ENCODE results near the gene PGF. TPM values are rescaled to one million over a fixed set of nuclear protein-coding genes. Genes with fewer than 3 reads are reported as not detected.

PGF gene
- total and polyA plus RNA-seq, 2 of the 13 experiments (the other 11 are each of a cell fraction or from before 2014, with no cell fraction given), result 10.7 to 27.5 TPM

DNA sequence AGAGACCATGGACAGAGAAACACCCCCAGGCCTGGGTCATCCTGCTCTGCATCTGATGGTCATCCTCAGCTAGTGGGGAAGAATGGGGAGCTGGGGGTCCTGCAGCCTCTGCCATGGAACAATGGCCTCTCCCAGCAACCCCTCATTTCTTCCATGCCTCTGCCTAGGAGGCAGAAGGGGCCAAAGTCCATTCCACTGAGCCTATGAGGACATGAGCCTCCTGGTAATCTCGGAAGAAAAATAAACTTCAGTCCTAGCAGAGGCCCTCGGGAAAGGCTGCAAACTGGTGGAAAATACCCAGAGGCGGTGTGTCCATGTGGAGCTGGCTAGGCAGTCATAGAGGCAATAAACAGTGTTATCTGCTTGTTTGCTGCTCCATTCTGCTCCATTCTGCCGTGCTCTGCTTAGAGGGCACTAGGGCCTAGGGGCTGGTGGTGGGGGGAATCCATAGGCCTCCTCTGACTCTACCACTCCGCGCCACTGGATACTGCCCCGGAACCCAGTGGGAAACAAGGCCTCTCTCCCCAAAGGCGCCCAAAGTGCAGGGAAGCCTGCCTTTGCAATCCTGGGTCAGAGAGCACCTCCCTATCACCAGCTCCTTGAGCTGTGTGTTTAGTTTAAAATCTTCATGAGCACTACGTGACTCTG, 4.5 kb downstream of the PGF start (continued):
- TF ChIP-seq, protein P1, sequence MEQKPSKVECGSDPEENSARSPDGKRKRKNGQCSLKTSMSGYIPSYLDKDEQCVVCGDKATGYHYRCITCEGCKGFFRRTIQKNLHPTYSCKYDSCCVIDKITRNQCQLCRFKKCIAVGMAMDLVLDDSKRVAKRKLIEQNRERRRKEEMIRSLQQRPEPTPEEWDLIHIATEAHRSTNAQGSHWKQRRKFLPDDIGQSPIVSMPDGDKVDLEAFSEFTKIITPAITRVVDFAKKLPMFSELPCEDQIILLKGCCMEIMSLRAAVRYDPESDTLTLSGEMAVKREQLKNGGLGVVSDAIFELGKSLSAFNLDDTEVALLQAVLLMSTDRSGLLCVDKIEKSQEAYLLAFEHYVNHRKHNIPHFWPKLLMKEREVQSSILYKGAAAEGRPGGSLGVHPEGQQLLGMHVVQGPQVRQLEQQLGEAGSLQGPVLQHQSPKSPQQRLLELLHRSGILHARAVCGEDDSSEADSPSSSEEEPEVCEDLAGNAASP (CRISPR knock-in tag; IDR thresholded peaks at IDR 0.05; ENCODE audit: borderline replicate concordance), result no peak; the same call in 1 of the 2 replicates
- TF ChIP-seq ZKSCAN1 (IDR thresholded peaks at IDR 0.05; ENCODE audit: low read length) (no peak), ZFP37 (CRISPR knock-in tag; IDR thresholded peaks at IDR 0.05; ENCODE audit: borderline replicate concordance) (0 out of 2 replicates have a peak, but pooled peaks have one; percentile 56), ZMYM3 (CRISPR knock-in tag; IDR thresholded peaks at IDR 0.05) (peak; percentile 60; the same call in 1 of the 2 replicates), REPIN1 (CRISPR knock-in tag; IDR thresholded peaks at IDR 0.05; ENCODE audit: borderline replicate concordance, low read depth) (0 out of 2 replicates have a peak, but pooled peaks have one; percentile 25), ZMYM2 (CRISPR knock-in tag; IDR thresholded peaks at IDR 0.05) (no peak), IRF2 (CRISPR knock-in tag; IDR thresholded peaks at IDR 0.05) (peak; percentile 45; the same call in 1 of the 2 replicates), ZNF224 (CRISPR knock-in tag; IDR thresholded peaks at IDR 0.05) (peak; percentile 100), ZEB1 (IDR thresholded peaks at IDR 0.05; ENCODE audit: insufficient replicate concordance, low read depth) (peak; percentile 19), ZBTB7B (CRISPR knock-in tag; IDR thresholded peaks at IDR 0.05) (peak; percentile 81), ZNF850 (CRISPR knock-in tag; conservative IDR thresholded peaks at IDR 0.05) (no peak), ZNF878 (CRISPR knock-in tag; IDR thresholded peaks at IDR 0.05) (0 out of 2 replicates have a peak, but pooled peaks have one; percentile 31)
- TF ChIP-seq, protein P2, sequence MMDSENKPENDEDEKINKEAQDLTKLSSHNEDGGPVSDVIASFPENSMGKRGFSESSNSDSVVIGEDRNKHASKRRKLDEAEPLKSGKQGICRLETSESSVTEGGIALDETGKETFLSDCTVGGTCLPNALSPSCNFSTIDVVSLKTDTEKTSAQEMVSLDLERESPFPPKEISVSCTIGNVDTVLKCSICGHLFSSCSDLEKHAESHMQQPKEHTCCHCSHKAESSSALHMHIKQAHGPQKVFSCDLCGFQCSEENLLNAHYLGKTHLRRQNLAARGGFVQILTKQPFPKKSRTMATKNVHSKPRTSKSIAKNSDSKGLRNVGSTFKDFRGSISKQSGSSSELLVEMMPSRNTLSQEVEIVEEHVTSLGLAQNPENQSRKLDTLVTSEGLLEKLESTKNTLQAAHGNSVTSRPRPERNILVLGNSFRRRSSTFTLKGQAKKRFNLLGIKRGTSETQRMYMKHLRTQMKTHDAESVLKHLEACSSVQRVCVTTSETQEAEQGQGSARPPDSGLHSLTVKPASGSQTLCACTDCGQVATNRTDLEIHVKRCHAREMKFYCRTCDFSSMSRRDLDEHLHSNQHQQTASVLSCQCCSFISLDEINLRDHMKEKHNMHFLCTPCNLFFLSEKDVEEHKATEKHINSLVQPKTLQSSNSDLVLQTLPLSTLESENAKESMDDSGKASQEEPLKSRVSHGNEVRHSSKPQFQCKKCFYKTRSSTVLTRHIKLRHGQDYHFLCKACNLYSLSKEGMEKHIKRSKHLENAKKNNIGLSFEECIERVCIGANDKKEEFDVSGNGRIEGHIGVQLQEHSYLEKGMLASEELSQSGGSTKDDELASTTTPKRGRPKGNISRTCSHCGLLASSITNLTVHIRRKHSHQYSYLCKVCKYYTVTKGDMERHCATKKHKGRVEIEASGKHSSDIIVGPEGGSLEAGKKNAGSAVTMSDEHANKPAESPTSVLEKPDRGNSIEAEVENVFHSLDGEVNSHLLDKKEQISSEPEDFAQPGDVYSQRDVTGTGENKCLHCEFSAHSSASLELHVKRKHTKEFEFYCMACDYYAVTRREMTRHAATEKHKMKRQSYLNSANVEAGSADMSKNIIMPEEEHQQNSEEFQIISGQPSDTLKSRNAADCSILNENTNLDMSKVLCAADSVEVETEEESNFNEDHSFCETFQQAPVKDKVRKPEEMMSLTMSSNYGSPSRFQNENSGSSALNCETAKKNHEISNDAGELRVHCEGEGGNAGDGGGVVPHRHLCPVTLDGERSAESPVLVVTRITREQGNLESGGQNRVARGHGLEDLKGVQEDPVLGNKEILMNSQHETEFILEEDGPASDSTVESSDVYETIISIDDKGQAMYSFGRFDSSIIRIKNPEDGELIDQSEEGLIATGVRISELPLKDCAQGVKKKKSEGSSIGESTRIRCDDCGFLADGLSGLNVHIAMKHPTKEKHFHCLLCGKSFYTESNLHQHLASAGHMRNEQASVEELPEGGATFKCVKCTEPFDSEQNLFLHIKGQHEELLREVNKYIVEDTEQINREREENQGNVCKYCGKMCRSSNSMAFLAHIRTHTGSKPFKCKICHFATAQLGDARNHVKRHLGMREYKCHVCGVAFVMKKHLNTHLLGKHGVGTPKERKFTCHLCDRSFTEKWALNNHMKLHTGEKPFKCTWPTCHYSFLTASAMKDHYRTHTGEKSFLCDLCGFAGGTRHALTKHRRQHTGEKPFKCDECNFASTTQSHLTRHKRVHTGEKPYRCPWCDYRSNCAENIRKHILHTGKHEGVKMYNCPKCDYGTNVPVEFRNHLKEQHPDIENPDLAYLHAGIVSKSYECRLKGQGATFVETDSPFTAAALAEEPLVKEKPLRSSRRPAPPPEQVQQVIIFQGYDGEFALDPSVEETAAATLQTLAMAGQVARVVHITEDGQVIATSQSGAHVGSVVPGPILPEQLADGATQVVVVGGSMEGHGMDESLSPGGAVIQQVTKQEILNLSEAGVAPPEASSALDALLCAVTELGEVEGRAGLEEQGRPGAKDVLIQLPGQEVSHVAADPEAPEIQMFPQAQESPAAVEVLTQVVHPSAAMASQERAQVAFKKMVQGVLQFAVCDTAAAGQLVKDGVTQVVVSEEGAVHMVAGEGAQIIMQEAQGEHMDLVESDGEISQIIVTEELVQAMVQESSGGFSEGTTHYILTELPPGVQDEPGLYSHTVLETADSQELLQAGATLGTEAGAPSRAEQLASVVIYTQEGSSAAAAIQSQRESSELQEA (CRISPR knock-in tag; IDR thresholded peaks at IDR 0.05; ENCODE audit: not compliant biosample characterization), result no peak
- TF ChIP-seq, protein P3, sequence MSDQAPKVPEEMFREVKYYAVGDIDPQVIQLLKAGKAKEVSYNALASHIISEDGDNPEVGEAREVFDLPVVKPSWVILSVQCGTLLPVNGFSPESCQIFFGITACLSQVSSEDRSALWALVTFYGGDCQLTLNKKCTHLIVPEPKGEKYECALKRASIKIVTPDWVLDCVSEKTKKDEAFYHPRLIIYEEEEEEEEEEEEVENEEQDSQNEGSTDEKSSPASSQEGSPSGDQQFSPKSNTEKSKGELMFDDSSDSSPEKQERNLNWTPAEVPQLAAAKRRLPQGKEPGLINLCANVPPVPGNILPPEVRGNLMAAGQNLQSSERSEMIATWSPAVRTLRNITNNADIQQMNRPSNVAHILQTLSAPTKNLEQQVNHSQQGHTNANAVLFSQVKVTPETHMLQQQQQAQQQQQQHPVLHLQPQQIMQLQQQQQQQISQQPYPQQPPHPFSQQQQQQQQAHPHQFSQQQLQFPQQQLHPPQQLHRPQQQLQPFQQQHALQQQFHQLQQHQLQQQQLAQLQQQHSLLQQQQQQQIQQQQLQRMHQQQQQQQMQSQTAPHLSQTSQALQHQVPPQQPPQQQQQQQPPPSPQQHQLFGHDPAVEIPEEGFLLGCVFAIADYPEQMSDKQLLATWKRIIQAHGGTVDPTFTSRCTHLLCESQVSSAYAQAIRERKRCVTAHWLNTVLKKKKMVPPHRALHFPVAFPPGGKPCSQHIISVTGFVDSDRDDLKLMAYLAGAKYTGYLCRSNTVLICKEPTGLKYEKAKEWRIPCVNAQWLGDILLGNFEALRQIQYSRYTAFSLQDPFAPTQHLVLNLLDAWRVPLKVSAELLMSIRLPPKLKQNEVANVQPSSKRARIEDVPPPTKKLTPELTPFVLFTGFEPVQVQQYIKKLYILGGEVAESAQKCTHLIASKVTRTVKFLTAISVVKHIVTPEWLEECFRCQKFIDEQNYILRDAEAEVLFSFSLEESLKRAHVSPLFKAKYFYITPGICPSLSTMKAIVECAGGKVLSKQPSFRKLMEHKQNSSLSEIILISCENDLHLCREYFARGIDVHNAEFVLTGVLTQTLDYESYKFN (CRISPR knock-in tag; conservative IDR thresholded peaks at IDR 0.05), result peak; percentile 85
